Posterior cingulate gyrus (tissue), 11 donors: ENCODE data around the gene PKD2.
"Not testable (repeated sequence)": the region's sequence is repeated elsewhere in the genome, so short reads cannot be mapped to it uniquely, and the experiment has no call there.

Experiments used
- DNase-seq, 10 donors: peaks; one replicate each; pipeline versions ENCODE4 v3.0.0 to v3.0.0-alpha.2; 2020 to 2021; ENCODE audit warnings: mixed read lengths in 3 of 10
- intact Hi-C: fragments of 100-400 bp; cut with DNase I; formaldehyde crosslinking; loops from one replicate; pipeline ENCODE4 v1.15.1; 2023

PKD2 gene

GRCh38 chr4:87985097-87985886 is 22.1 kb upstream of the PKD2 start:
- intact Hi-C loops, result loop anchor here (5.0 kb wide), 1 partner anchor 133 kb away; no protein-coding TSS in a partner anchor
- DNase-seq, result peak; percentile 45 to 96 (median 76)

- intact Hi-C loops, result loop anchor here (5.0 kb wide), 1 partner anchor 134 kb away; no protein-coding TSS in a partner anchor
- DNase-seq, result no peak
These were observed 21.6 kb upstream of the PKD2 start for GRCh38 chr4:87985887-87986200.

GRCh38 chr4:87986508-87986907 is 20.9 kb upstream of the PKD2 start:
- peak in 1 of 10 donors; percentile 72 for DNase-seq
- intact Hi-C loops, result loop anchor here (5.0 kb wide), 1 partner anchor 134 kb away; no protein-coding TSS in a partner anchor

GRCh38 chr4:87989765-87990164 is 17.7 kb upstream of the PKD2 start:
- intact Hi-C loops, result loop anchor here (1.0 to 5.0 kb wide), 2 partner anchors 16 to 137 kb away; no protein-coding TSS in a partner anchor
- DNase-seq, result no peak

- intact Hi-C loops, result no loop called here
- DNase-seq, result no peak
These were observed 12.0 kb upstream of the PKD2 start for GRCh38 chr4:87995435-87995834.

GRCh38 chr4:87999191-87999691 is 8.2 kb upstream of the PKD2 start:
- DNase-seq, intact Hi-C loops: not testable (repeated sequence)

- intact Hi-C loops, result no loop called here
These were observed 5.6 kb upstream of the PKD2 start for GRCh38 chr4:88001871-88002270.

GRCh38 chr4:88002786-88003185 is 4.6 kb upstream of the PKD2 start:
- intact Hi-C loops, result no loop called here
- DNase-seq, result no peak

More at GRCh38 chr4:88001871-88002270, 5.6 kb upstream of the PKD2 start:
- DNase-seq, result no peak

GRCh38 chr4:88003261-88003660 is 4.2 kb upstream of the PKD2 start:
- intact Hi-C loops, result no loop called here
- no peak for DNase-seq

GRCh38 chr4:88005076-88005475 is 2.4 kb upstream of the PKD2 start:
- DNase-seq, result no peak
- intact Hi-C loops, result loop anchor here (1.0 kb wide), 1 partner anchor 15 kb away; no protein-coding TSS in a partner anchor

- DNase-seq, result no peak
- intact Hi-C loops, result loop anchor here (1.0 kb wide), 1 partner anchor 16 kb away; no protein-coding TSS in a partner anchor
These were observed 1.5 kb upstream of the PKD2 start for GRCh38 chr4:88005946-88006345.

- DNase-seq, result peak in 7 of 10 donors; percentile 15 to 85 (median 23)
- intact Hi-C loops, result loop anchor here (1.0 kb wide), 1 partner anchor 30 kb away; no protein-coding TSS in a partner anchor
These were observed 505 bp upstream of the PKD2 start for GRCh38 chr4:88006956-88007303.

- intact Hi-C loops, result no loop called here
- DNase-seq, result peak; percentile 31 to 91 (median 58)
These were observed 797 bp downstream of the PKD2 start for GRCh38 chr4:88008122-88008742.

- intact Hi-C loops, result no loop called here
- DNase-seq, result peak in 1 of 10 donors; percentile 35
These were observed 1.3 kb downstream of the PKD2 start for GRCh38 chr4:88008743-88009171.

- peak in 2 of 10 donors; percentile 32 to 60 for DNase-seq
- intact Hi-C loops, result no loop called here
These were observed 2.4 kb downstream of the PKD2 start for GRCh38 chr4:88009871-88010270.

- intact Hi-C loops, result no loop called here
These were observed 3.5 kb downstream of the PKD2 start for GRCh38 chr4:88010966-88011365.

GRCh38 chr4:88012647-88013046 is 5.2 kb downstream of the PKD2 start:
- intact Hi-C loops, result no loop called here
- DNase-seq, result no peak

More at GRCh38 chr4:88010966-88011365, 3.5 kb downstream of the PKD2 start:
- no peak for DNase-seq

GRCh38 chr4:88014386-88014905 is 7.0 kb downstream of the PKD2 start:
- intact Hi-C loops, result no loop called here
- DNase-seq, result peak in 1 of 10 donors; percentile 38

- intact Hi-C loops, result no loop called here
- DNase-seq, result no peak
These were observed 8.3 kb downstream of the PKD2 start for GRCh38 chr4:88015659-88016295.

- intact Hi-C loops, result no loop called here
- DNase-seq, result no peak
These were observed 10.3 kb downstream of the PKD2 start for GRCh38 chr4:88017516-88018297.
